ENCODE results near the gene PEX12. TPM values are rescaled to one million over a fixed set of nuclear protein-coding genes. Genes with fewer than 3 reads are reported as not detected.
"Not testable (repeated sequence)": the region's sequence is repeated elsewhere in the genome, so short reads cannot be mapped to it uniquely, and the experiment has no call there.

The PEX12 gene
- total RNA-seq, 2 donors from 2014 or later, result 3.5 to 4.5 TPM

DNA sequence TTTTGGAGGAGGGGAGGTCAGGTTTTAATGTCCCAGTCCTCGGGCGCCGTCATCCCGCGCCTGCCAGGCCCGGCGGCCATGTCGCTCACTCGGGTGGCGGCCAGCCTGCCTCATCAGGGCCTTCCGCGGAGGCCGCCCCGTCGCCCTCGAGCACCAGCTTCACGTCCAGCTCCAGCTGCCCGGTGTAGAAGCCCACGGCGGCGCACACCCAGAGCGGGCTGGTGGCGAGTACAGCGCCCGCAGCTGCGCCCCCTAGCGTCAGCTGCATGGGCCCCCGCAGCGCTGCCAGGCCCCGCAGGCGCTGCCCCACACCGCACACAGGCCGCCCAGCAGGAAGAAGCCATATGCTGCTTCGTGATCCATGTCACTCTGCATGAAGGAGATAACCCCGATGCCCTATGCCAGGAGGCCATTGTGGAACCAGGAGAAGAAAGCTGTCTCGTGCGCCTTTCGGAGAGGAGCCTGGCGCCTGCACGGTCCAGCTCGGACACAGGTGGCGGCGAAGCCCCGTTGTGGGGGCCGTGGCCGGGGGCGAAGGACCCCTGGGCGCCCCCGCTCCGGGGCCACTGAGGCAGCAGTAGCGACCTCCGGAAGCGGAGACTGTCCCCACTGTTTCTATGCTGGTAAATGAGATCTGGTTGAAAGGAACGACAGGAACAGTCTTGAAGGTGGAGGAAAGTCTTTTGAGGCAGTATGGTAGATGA is 18.3 kb upstream of the PEX12 start:
- H3K27ac Mint-ChIP-seq, result no peak overlapping the region
- H3K4me1 Mint-ChIP-seq (ENCODE audit: low read depth in 2 of 2), result peaks cover 0 to 3% of the 10 kb centered on the region in 2 donors
- peak; percentile 60 for DNase-seq (ENCODE audit: low spot score)
- no peaks in the 10 kb centered on the region for H3K27me3 Mint-ChIP-seq
- no peaks in the 10 kb centered on the region for H3K9me3 Mint-ChIP-seq
- ATAC-seq, result no peak
- H3K36me3 Mint-ChIP-seq, result peaks cover 36% of the 10 kb centered on the region
- no peak overlapping the region for H3K4me3 Mint-ChIP-seq

DNA sequence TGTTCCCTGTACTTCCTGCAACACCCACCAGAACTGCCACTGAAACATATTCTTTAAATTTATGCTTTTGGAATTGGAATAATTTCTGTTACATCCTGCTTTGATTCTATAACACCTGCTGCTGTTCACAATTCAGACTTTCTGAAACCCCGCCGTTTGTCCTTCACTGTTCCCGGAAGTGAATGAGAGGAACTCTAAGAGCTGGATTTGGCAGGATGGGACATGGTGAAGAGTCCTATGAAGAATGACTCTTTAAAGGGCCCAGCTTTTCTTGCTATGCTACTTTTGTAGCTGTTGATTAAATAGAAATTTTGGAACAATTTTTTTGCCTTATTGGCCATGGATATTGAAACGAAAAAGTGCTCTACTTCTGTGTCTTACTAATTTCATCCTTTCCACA is 17.7 kb upstream of the PEX12 start:
- Mint-ChIP-seq H3K36me3 (peaks cover 36% of the 10 kb centered on the region), H3K4me1 (ENCODE audit: low read depth in 2 of 2) (peaks cover 0 to 3% of the 10 kb centered on the region in 2 donors), H3K27me3 (no peaks in the 10 kb centered on the region), H3K9me3 (no peaks in the 10 kb centered on the region), H3K27ac (no peak overlapping the region), H3K4me3 (no peak overlapping the region)
- DNase-seq (ENCODE audit: low spot score) (no peak), ATAC-seq (no peak)

DNA sequence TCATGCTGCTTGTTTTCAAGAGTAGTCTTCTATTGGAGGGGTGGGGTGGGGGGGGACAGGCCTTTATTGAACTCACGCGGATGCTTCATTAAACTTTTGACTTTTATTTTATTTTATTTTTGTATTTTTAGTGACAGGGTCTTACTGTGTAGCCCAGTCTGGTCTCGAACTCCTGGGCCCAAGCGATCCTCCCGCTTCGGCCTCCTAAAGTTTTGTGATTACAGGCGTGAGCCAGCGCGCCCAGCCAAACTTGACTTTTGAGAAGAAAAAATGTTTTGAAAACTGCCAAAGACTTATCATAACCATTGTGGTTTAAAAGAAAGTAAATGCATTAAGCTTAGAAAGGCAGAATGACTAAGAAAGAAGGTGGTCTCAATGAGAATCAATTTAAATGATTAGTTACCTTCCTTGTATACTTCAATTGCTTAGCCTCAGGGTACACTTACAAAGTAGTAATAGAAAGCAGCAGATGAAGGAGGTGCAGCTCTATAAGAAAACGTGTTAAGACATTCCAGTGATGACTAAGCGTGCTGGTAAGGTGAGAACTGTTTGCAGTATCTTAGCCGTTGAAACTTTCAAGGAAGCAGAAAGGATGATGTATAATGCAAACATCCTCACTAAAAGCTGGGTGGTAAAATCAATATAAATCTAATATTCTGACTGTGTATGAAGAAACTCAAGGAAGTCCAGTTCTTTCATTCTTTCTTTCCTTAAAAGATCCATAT is 10.0 kb upstream of the PEX12 start:
- H3K4me3 Mint-ChIP-seq, result peak overlapping the region; percentile 94
- H3K9me3 Mint-ChIP-seq, result no peaks in the 10 kb centered on the region
- peaks cover 29 to 31% of the 10 kb centered on the region in 2 donors for H3K4me1 Mint-ChIP-seq (ENCODE audit: low read depth in 2 of 2)
- H3K36me3 Mint-ChIP-seq, result peaks cover 6% of the 10 kb centered on the region
- peak overlapping the region; percentile 95 to 98 for H3K27ac Mint-ChIP-seq
- peak; percentile 46 to 64 for ATAC-seq
- peaks cover 9 to 13% of the 10 kb centered on the region in 2 donors for H3K27me3 Mint-ChIP-seq
- DNase-seq (ENCODE audit: low spot score), result no peak

DNA sequence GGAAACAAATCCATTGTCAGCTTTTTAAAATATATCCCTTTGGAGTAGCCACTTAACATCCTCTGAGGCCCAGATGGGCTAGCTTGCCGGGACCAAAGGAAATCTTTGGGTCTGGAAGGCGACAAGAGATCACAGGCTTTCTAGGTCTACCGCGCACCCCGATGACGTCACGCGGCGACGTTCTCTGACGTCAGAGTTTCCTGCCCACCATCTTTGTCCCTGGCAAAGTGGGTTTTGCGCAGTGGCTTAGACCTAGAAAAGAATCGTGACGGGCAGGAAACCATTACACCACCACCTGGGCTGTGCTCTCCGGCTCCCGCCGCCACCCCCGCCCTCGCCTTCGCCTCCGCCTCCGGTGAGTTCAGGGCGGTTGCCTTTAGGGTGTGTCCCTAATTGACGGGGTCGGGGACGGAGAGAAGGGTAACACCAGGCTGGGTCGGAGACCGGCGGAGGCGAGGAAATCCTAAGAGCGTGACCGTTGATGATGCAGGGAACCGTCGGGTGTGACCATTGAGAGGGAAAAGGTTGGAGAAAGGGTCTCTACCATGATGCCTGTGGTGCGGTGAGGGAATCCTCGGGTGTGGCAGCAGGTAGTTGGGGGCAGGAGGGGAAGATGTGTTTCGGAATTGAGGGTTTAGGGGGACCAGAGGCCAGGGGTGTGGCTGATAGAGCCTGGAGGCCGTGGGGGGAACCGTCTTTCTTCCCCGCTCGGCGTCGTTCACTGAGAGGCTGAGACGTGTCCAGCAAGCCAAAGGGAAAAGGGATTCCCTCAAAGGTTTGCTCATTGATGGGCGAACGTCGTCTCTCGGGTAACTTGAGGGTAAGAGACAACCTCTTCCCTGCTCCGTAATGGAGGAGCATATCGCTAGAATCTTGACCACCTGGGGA is 8.9 kb upstream of the PEX12 start, which contains the start of gene AP2B1:
Gene AP2B1 (plus strand): TSS at position 249 of the 888 bp plus-strand sequence. CDS start 6,709 bp downstream, outside the sequence.
- peaks cover 9 to 13% of the 10 kb centered on the region in 2 donors for H3K27me3 Mint-ChIP-seq

DNA sequence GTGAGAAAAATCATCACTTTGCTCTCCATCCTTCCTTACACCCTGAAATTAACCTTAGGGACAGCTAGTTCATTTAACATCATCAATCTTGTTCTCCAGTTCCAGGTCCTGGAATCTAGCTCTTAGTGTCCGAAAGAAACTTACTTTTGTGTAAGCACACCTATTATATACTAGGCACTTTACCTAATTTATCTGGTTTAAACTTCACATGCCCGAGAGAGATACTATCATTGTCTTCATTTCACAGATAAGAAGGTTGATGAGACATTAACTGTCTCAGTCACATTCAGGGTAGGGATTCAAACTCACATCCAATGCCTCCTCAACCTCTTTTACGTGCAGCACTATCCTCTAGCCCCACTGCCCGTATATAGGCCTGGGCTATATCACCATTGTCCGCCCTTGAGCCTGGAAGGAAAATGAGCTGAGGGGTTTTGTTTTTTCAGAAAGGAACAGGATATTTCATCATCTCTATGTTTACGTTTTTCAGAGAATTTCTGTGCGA is 8.2 kb upstream of the PEX12 start:
- H3K36me3 Mint-ChIP-seq, result peaks cover 6% of the 10 kb centered on the region
- H3K9me3 Mint-ChIP-seq, result no peaks in the 10 kb centered on the region
- H3K4me1 Mint-ChIP-seq (ENCODE audit: low read depth in 2 of 2), result peaks cover 29 to 31% of the 10 kb centered on the region in 2 donors
- H3K4me3 Mint-ChIP-seq, result peak overlapping the region; percentile 94
- ATAC-seq (peak in 1 of 2 donors; percentile 9), DNase-seq (ENCODE audit: low spot score) (no peak)
- peak overlapping the region; percentile 95 to 98 for H3K27ac Mint-ChIP-seq
- peaks cover 11 to 13% of the 10 kb centered on the region in 2 donors for H3K27me3 Mint-ChIP-seq

More for the DNA sequence above, 8.9 kb upstream of the PEX12 start, which contains the start of gene AP2B1:
- Mint-ChIP-seq H3K9me3 (no peaks in the 10 kb centered on the region), H3K4me1 (ENCODE audit: low read depth in 2 of 2) (peaks cover 29 to 31% of the 10 kb centered on the region in 2 donors), H3K36me3 (peaks cover 6% of the 10 kb centered on the region), H3K4me3 (peak within 1 kb of the TSS; percentile 94), H3K27ac (peak within 1 kb of the TSS; percentile 95 to 98)
- DNase-seq (ENCODE audit: low spot score), result peak; percentile 96
- peak; percentile 98 to 99 for ATAC-seq

DNA sequence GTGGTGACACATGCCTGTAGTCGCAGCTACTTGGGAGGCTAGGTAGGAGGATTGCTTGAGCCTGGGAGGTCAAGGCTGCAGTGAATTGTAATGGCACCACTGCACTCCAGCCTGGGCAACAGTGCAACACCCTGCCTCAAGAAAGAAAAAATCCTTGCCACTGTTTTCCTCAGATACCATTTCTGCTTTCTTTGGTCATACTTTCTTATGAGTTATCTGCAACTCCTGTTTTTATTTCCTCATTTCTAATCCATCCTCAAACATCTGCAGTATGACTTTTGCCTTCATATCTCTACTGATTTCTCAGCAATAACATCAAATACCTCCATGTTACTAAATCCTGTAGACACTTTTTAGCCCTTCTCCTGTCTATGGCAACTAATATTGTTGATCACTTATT is 5.7 kb upstream of the PEX12 start:
- no peak for DNase-seq (ENCODE audit: low spot score)
- Mint-ChIP-seq H3K36me3 (peaks cover 6% of the 10 kb centered on the region), H3K4me1 (ENCODE audit: low read depth in 2 of 2) (peaks cover 22 to 27% of the 10 kb centered on the region in 2 donors), H3K27ac (no peak overlapping the region), H3K4me3 (no peak overlapping the region), H3K27me3 (peaks cover 11 to 13% of the 10 kb centered on the region in 2 donors), H3K9me3 (no peaks in the 10 kb centered on the region)
- no peak for ATAC-seq

DNA sequence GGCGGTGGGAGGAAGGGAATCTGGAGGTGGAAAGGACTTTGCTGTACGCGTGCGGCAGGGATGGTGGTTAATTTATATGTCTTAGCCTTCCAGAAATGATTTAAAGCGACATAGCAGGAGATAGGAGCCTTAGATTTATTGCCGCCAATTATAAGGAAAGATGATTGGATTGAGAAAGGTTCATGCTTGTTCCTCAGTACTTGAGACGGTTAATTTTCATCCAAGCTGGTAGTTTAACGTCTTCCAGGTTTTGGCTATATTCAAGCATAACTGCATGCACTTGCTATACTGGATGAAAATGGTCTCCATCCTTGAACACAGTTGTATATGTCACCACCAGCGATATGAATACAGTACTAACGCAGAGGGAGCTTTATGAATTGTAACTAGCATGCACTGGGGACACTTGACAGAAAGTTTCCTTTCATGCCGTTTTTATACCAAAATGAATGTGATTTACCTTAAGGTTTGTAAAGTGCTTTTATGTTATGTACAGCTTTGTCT is 610 bp upstream of the PEX12 start:
- H3K4me3 Mint-ChIP-seq, result peak overlapping the region; percentile 99
- peak overlapping the region; percentile 98 to 100 for H3K27ac Mint-ChIP-seq
- DNase-seq (ENCODE audit: low spot score) (no peak), ATAC-seq (peak in 1 of 2 donors; percentile 40)
- no peaks in the 10 kb centered on the region for H3K36me3 Mint-ChIP-seq
- peaks cover 21 to 26% of the 10 kb centered on the region in 2 donors for H3K4me1 Mint-ChIP-seq (ENCODE audit: low read depth in 2 of 2)
- H3K9me3 Mint-ChIP-seq, result no peaks in the 10 kb centered on the region
- H3K27me3 Mint-ChIP-seq, result peaks cover 1 to 6% of the 10 kb centered on the region in 2 donors

DNA sequence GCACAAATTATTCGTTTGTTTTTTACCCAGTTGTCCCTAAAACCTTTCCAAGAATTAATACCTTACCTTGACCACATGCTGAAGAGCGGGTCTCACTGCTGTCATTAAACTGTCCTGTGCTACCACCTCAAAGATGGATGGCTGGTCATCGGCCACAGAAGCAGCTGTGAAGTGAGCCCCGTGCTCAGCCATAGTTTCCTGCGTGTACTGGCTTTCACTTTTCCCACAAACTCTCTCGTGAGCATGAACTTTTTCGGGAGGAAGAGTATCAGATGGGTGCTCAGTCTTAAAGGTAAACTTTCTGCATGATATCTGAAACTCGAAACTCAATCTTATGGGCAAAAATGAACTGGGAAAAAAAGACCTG is 558 bp downstream of the PEX12 start:
- Mint-ChIP-seq H3K27me3 (peaks cover 0 to 3% of the 10 kb centered on the region in 2 donors), H3K27ac (peak overlapping the region; percentile 98 to 100), H3K9me3 (no peaks in the 10 kb centered on the region), H3K4me3 (peak overlapping the region; percentile 99), H3K4me1 (ENCODE audit: low read depth in 2 of 2) (peaks cover 21 to 26% of the 10 kb centered on the region in 2 donors), H3K36me3 (no peaks in the 10 kb centered on the region)
- ATAC-seq (no peak), DNase-seq (ENCODE audit: low spot score) (no peak)

DNA sequence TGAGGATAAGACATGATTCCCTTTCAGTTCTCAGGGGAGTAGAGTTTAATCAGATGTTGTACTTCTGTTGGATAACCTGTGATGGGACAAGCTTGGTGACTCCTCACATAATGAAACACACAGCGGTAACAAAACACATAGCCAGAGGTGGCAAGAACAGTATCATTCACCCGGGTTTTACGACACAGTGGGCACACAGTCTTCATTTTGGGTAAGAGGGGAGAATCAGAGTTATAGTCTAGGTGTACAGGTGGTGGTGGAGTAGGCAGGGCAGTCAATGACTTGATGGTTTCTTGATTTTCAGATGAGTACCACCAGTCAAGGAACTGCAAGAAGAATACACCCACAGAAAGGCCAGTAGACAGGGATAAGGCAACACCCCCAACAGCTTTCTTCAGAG is 2.6 kb downstream of the PEX12 start:
- no peaks in the 10 kb centered on the region for H3K9me3 Mint-ChIP-seq
- H3K4me1 Mint-ChIP-seq (ENCODE audit: low read depth in 2 of 2), result peaks cover 21 to 26% of the 10 kb centered on the region in 2 donors
- DNase-seq (ENCODE audit: low spot score) (no peak), ATAC-seq (no peak)
- H3K4me3 Mint-ChIP-seq, result no peak overlapping the region
- H3K36me3 Mint-ChIP-seq, result no peaks in the 10 kb centered on the region
- H3K27me3 Mint-ChIP-seq, result no peaks in the 10 kb centered on the region
- H3K27ac Mint-ChIP-seq, result peak overlapping the region in 1 of 2 donors; percentile 56

DNA sequence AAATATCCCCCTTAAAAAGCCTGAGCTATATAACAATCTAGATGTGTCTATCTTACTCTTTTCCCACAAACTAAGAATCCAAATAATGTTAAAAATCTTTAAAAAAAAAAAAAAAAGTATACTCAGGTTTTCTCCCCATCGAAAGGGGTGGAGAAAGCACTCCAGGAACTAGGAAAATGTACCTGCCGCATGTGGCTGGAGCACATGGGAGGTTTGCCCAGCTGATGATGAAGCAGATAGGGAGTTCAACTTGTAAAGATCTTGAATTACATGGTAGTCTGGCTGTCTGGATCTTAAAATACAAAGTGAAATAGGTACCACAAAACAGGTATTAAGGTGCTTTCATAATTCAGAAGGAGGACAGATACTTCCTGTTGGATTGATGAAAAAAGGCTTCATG is 9.0 kb downstream of the PEX12 start:
- ATAC-seq, result no peak
- Mint-ChIP-seq H3K4me1 (ENCODE audit: low read depth in 2 of 2) (peaks cover 20 to 23% of the 10 kb centered on the region in 2 donors), H3K27ac (peak overlapping the region; percentile 14 to 22), H3K27me3 (no peaks in the 10 kb centered on the region), H3K4me3 (peak overlapping the region; percentile 50), H3K36me3 (peaks cover 6% of the 10 kb centered on the region), H3K9me3 (no peaks in the 10 kb centered on the region)
- no peak for DNase-seq (ENCODE audit: low spot score)

DNA sequence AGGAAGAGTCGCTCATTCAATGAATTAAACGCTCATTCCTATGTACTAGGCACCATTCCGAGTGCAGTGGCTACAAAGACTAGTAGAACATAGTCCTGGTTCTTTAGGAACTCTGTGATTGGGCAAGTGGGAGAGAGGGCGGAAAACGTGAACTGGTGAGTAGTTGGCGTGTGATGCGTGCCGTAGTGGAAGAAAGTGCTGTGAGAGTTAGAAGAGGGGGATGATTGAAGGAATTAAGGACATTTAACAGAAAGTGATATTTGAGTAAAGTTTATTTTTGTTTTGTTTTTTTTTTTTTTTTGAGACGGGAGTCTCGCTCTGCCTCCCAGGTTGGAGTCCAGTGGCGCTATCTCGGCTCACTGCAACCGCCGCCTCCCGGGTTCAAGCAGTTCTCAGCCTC is 9.8 kb downstream of the PEX12 start:
- Mint-ChIP-seq H3K27me3 (peaks cover 0 to 2% of the 10 kb centered on the region in 2 donors), H3K36me3 (peaks cover 6% of the 10 kb centered on the region), H3K27ac (peak overlapping the region; percentile 79 to 91), H3K9me3 (no peaks in the 10 kb centered on the region), H3K4me3 (peak overlapping the region; percentile 89), H3K4me1 (ENCODE audit: low read depth in 2 of 2) (peaks cover 20 to 23% of the 10 kb centered on the region in 2 donors)
- peak in 1 of 2 donors; percentile 52 for ATAC-seq
- no peak for DNase-seq (ENCODE audit: low spot score)

DNA sequence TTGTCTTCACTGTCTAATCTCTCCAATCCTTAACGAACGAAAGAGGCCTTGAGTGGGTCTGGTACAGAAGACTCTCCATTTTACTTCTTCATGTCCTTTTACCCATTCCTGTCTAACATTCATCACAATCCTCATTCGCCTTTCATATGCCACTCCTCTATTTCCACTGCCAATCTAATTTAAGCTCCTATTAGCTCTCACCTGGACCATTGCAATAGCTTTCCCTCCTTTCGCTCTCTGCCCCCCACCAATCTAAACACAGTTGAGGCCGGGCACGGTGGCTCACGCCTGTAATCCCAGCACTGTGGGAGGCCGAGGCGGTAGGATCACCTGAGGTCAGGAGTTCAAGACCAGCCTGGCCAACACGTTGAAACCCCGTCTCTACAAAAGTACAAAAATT is 11.4 kb downstream of the PEX12 start:
- DNase-seq (ENCODE audit: low spot score) (no peak), ATAC-seq (no peak)
- peak overlapping the region; percentile 89 for H3K4me3 Mint-ChIP-seq
- peaks cover 6% of the 10 kb centered on the region for H3K36me3 Mint-ChIP-seq
- peaks cover 0 to 2% of the 10 kb centered on the region in 2 donors for H3K27me3 Mint-ChIP-seq
- peak overlapping the region in 1 of 2 donors; percentile 75 for H3K27ac Mint-ChIP-seq
- no peaks in the 10 kb centered on the region for H3K9me3 Mint-ChIP-seq
- peaks cover 20 to 23% of the 10 kb centered on the region in 2 donors for H3K4me1 Mint-ChIP-seq (ENCODE audit: low read depth in 2 of 2)

DNA sequence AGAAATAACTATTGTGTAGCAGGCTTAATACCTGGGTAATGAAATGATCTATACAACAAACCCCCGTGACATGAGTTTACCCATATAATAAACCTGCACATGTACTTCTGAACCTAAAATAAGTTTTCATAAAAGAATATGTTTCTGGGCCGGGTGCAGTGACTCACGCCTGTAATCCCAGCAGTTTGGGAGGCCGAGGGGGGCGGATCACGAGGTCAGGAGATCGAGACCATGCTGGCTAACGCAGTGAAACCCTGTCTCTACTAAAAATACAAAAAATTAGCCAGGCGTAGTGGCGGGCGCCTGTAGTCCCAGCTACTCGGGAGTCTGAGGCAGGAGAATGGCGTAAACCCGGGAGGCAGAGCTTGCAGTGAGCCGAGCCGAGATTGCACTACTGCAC is 15.2 kb downstream of the PEX12 start:
- not testable (repeated sequence) for H3K9me3 Mint-ChIP-seq; H3K4me1 Mint-ChIP-seq (ENCODE audit: low read depth in 2 of 2); H3K36me3 Mint-ChIP-seq; DNase-seq (ENCODE audit: low spot score); H3K27ac Mint-ChIP-seq; ATAC-seq; H3K4me3 Mint-ChIP-seq
- peaks cover 0 to 17% of the 10 kb centered on the region in 2 donors for H3K27me3 Mint-ChIP-seq
